AG04450 (cell line): ENCODE measurements around the gene BMF. TPM values are rescaled to one million over a fixed set of nuclear protein-coding genes. Genes with fewer than 3 reads are reported as not detected.

Experiments used
- CTCF ChIA-PET: fragments of 300-600, 350-600 bp; formaldehyde crosslinking; extraction: SDS; loops from one replicate; lab custom pipeline; 2022; ENCODE audit warnings: antibody characterized with exemption, inconsistent platforms; lab: Charles Lee
- POLR2A ChIA-PET: fragments of 350-600 bp; formaldehyde crosslinking; extraction: SDS; loops from one replicate; lab custom pipeline; 2021; ENCODE audit warnings: antibody characterized with exemption, inconsistent platforms; lab: Yijun Ruan, JAX
- DNase-seq: peaks from one replicate; pipeline ENCODE4 v3.0.0-alpha.2; 2011; ENCODE audit warnings: low read depth, low spot score
- H3K27ac ChIP-seq: one replicate; pipeline ENCODE4 v1.5.1; 2012; ENCODE audit warnings: low read depth, low read length, control low read depth
- H3K27me3 ChIP-seq: one replicate; pipeline ENCODE4 v1.6.0; 2012; ENCODE audit warnings: low read length; ENCODE audit not compliant: control insufficient read depth, insufficient read depth
- H3K4me3 ChIP-seq: 2 replicates; pipeline ENCODE4 v1.5.1; 2011; ENCODE audit warnings: mild to moderate bottlenecking, low read depth, low read length, control low read depth
- H3K9me3 ChIP-seq: 2 replicates; pipeline ENCODE4 v1.5.1; 2012; ENCODE audit warnings: low read length; ENCODE audit not compliant: control insufficient read depth, insufficient read depth
- CTCF ChIP-seq: IDR thresholded peaks from 2 replicates; pipeline ENCODE4 v1.5.1; 2011; ENCODE audit warnings: low read depth, low read length, control low read depth, inconsistent platforms
- polyA plus RNA-seq: library from polyadenylated mRNA; depleted of rRNA; stranded (reverse); fragments of >200 nt; gene quantifications from 2 replicates; pipeline ENCODE4 v1.2.3, GENCODE V29; 2011

The BMF gene
- polyA plus RNA-seq, 1 experiment: 6.2 TPM

GRCh38 chr15:40098489-40099261, 10.0 kb downstream of the BMF start:
- no peaks in the 10 kb centered on the region for H3K27me3 ChIP-seq
- H3K4me3 ChIP-seq: no peak overlapping the region; the same call in 1 of the 2 replicates
- ChIA-PET POLR2A (interaction anchor here (0.6 to 1.5 kb wide), 5 partner anchors 17 to 53 kb away, joined by 3 to 13 read pairs (median 6); no protein-coding TSS in a partner anchor), CTCF (interaction anchor here (1.3 to 1.4 kb wide), 2 partner anchors 51 to 53 kb away, joined by 3 read pairs; no protein-coding TSS in a partner anchor)
- peak overlapping the region; percentile 94 for H3K27ac ChIP-seq
- no peak for TF ChIP-seq CTCF
- DNase-seq: peak; percentile 93
- H3K9me3 ChIP-seq: no peaks in the 10 kb centered on the region

- no peaks in the 10 kb centered on the region for H3K27me3 ChIP-seq
- no peak for DNase-seq
- ChIA-PET POLR2A (interaction anchor here (1.2 to 1.5 kb wide), 3 partner anchors 9 to 51 kb away, joined by 3 to 6 read pairs (median 4); no protein-coding TSS in a partner anchor), CTCF (interaction anchor here (1.3 to 1.4 kb wide), 2 partner anchors 51 to 52 kb away, joined by 3 read pairs; no protein-coding TSS in a partner anchor)
- TF ChIP-seq CTCF: no peak
- no peak overlapping the region for H3K4me3 ChIP-seq
- H3K9me3 ChIP-seq: no peaks in the 10 kb centered on the region
- H3K27ac ChIP-seq: peak overlapping the region; percentile 94
These were observed 10.7 kb downstream of the BMF start for GRCh38 chr15:40097968-40098476.

- Histone ChIP-seq H3K27ac (peak overlapping the region; percentile 94), H3K9me3 (no peaks in the 10 kb centered on the region), H3K27me3 (no peaks in the 10 kb centered on the region), H3K4me3 (no peak overlapping the region)
- ChIA-PET POLR2A (interaction anchor here (1.2 to 1.5 kb wide), 3 partner anchors 10 to 50 kb away, joined by 3 to 6 read pairs (median 4); no protein-coding TSS in a partner anchor), CTCF (interaction anchor here (1.4 to 2.2 kb wide), 3 partner anchors 7 to 52 kb away, joined by 3 to 20 read pairs (median 3); no protein-coding TSS in a partner anchor)
- DNase-seq: no peak
- TF ChIP-seq CTCF: no peak
These were observed 11.3 kb downstream of the BMF start for GRCh38 chr15:40097096-40097967.

- no peaks in the 10 kb centered on the region for H3K9me3 ChIP-seq
- ChIA-PET POLR2A (no interaction called here), CTCF (interaction anchor here (1.4 to 2.2 kb wide), 2 partner anchors 8 to 13 kb away, joined by 3 to 20 read pairs; no protein-coding TSS in a partner anchor)
- no peak for DNase-seq
- H3K27me3 ChIP-seq: no peaks in the 10 kb centered on the region
- TF ChIP-seq CTCF: no peak
- no peak overlapping the region for H3K4me3 ChIP-seq
- peak overlapping the region; percentile 21 for H3K27ac ChIP-seq
These were observed 12.4 kb downstream of the BMF start for GRCh38 chr15:40096094-40096891.
